GM23338 (cell line): ENCODE results near the gene LRTM1. TPM values are rescaled to one million over a fixed set of nuclear protein-coding genes. Genes with fewer than 3 reads are reported as not detected.

Experiments used
- ATAC-seq: fragments of 200-7000 bp; cut with Tn5 transposase; 3 replicates; pipeline ENCODE4 v1.9.1; 2020
- DNase-seq: peaks from one replicate; pipeline ENCODE4 v3.0.0-alpha.2; 2015; ENCODE audit warnings: low spot score
- H2AFZ ChIP-seq: fragments of 200-600 bp; sonication (generic); 2 replicates; pipeline ENCODE4 v1.8.0; 2016; ENCODE audit warnings: antibody characterized with exemption, mild to moderate bottlenecking, moderate library complexity
- H3F3A ChIP-seq: fragments of 200-600 bp; sonication (generic); replicated peaks from 2 replicates; pipeline ENCODE4 v1.8.0; 2017; ENCODE audit warnings: antibody characterized with exemption, mixed run types, low read depth
- H3K27ac ChIP-seq: fragments of 200-600 bp; sonication (generic); 2 replicates; pipeline ENCODE4 v1.6.1; 2016; ENCODE audit warnings: low read depth
- H3K27me3 ChIP-seq: fragments of 200-600 bp; sonication (generic); 2 replicates; pipeline ENCODE4 v1.8.0; 2016; ENCODE audit warnings: mild to moderate bottlenecking, mixed run types, moderate library complexity; ENCODE audit not compliant: insufficient read depth
- H3K36me3 ChIP-seq: fragments of 200-600 bp; sonication (generic); 2 replicates; pipeline ENCODE4 v1.8.0; 2016; ENCODE audit warnings: mild to moderate bottlenecking; ENCODE audit not compliant: insufficient read depth
- H3K4me1 ChIP-seq: fragments of 200-600 bp; sonication (generic); 2 replicates; pipeline ENCODE4 v1.8.0; 2016; ENCODE audit warnings: mild to moderate bottlenecking, moderate library complexity; ENCODE audit not compliant: insufficient read depth
- H3K4me2 ChIP-seq: fragments of 200-600 bp; sonication (generic); 2 replicates; pipeline ENCODE4 v1.7.1; 2017; ENCODE audit warnings: mixed run types
- H3K4me3 ChIP-seq: fragments of 200-600 bp; sonication (generic); 2 replicates; pipeline ENCODE4 v1.6.1; 2016; ENCODE audit warnings: mixed run types
- H3K79me2 ChIP-seq: fragments of 200-600 bp; sonication (generic); replicated peaks from 2 replicates; pipeline ENCODE4 v1.8.0; 2017; ENCODE audit warnings: mild to moderate bottlenecking; ENCODE audit not compliant: insufficient read depth
- H3K9me2 ChIP-seq: fragments of 200-600 bp; sonication (generic); 2 replicates; pipeline ENCODE4 v1.8.0; 2017; ENCODE audit not compliant: insufficient read depth
- H4K20me1 ChIP-seq: fragments of 200-600 bp; sonication (generic); replicated peaks from 2 replicates; pipeline ENCODE4 v1.8.0; 2017; ENCODE audit warnings: mild to moderate bottlenecking; ENCODE audit not compliant: insufficient read depth
- H3K27ac Mint-ChIP-seq: 2 replicates; pipeline ENCODE4 v1.8.0; 2020; ENCODE audit warnings: inconsistent platforms, mild to moderate bottlenecking, moderate library complexity, mixed read lengths
- H3K27me3 Mint-ChIP-seq: 3 replicates; pipeline ENCODE4 v1.8.0; 2022; ENCODE audit warnings: low read depth, mild to moderate bottlenecking, moderate library complexity, mixed read lengths, inconsistent platforms; ENCODE audit not compliant: insufficient read depth, poor library complexity
- H3K36me3 Mint-ChIP-seq: 3 replicates; pipeline ENCODE4 v1.8.0; 2021; ENCODE audit warnings: low read depth, mild to moderate bottlenecking, inconsistent platforms, moderate library complexity, mixed read lengths
- H3K4me1 Mint-ChIP-seq: 3 replicates; pipeline ENCODE4 v1.8.0; 2020; ENCODE audit warnings: mild to moderate bottlenecking, inconsistent platforms, mixed read lengths
- H3K4me3 Mint-ChIP-seq: 3 replicates; pipeline ENCODE4 v1.8.0; 2021; ENCODE audit warnings: moderate library complexity, mild to moderate bottlenecking, inconsistent platforms, mixed read lengths
- H3K9me3 Mint-ChIP-seq: 3 replicates; pipeline ENCODE4 v1.8.0; 2020; ENCODE audit warnings: moderate library complexity, mild to moderate bottlenecking, inconsistent platforms, mixed read lengths
- CREB1 ChIP-seq: fragments of 250-450 bp; sonication (Bioruptor Pico); IDR thresholded peaks from 2 replicates; pipeline ENCODE4 v1.5.0; 2020; ENCODE audit warnings: low read depth, mild to moderate bottlenecking, moderate library complexity
- CTCF ChIP-seq, 2 experiments: fragments of 200-600 bp in 1 of 2; sonication (generic) in 1 of 2; conservative IDR thresholded peaks; 2 replicates each; pipeline versions ENCODE4 v1.5.1 to v1.6.1; 2016 to 2017; ENCODE audit warnings: antibody characterized with exemption in 2 of 2, low read depth in 2 of 2, mild to moderate bottlenecking in 2 of 2, moderate library complexity in 1 of 2
- EZH2 ChIP-seq: fragments of 200-600 bp; sonication (generic); IDR thresholded peaks from one replicate; pipeline ENCODE4 v1.8.0; 2017; ENCODE audit warnings: antibody characterized with exemption, mild to moderate bottlenecking, low read depth; ENCODE audit not compliant: unreplicated experiment
- EZH2phosphoT487 ChIP-seq: fragments of 200-600 bp; sonication (generic); IDR thresholded peaks from one replicate; pipeline ENCODE4 v1.8.1; 2018; ENCODE audit warnings: antibody characterized with exemption; ENCODE audit not compliant: unreplicated experiment
- JUNB ChIP-seq: IDR thresholded peaks from one replicate; pipeline ENCODE4 v1.6.1; 2016; ENCODE audit warnings: antibody characterized with exemption; ENCODE audit not compliant: unreplicated experiment
- NANOG ChIP-seq: IDR thresholded peaks from 2 replicates; pipeline ENCODE4 v1.6.1; 2016; ENCODE audit warnings: antibody characterized with exemption, borderline replicate concordance
- POLR2AphosphoS5 ChIP-seq: IDR thresholded peaks from 2 replicates; pipeline ENCODE4 v1.6.1; 2016; ENCODE audit warnings: antibody characterized with exemption, low read depth
- REST ChIP-seq: IDR thresholded peaks from one replicate; pipeline ENCODE4 v1.6.1; 2018; ENCODE audit warnings: antibody characterized with exemption; ENCODE audit not compliant: unreplicated experiment
- STAT1 ChIP-seq: IDR thresholded peaks from one replicate; pipeline ENCODE4 v1.6.1; 2016; ENCODE audit warnings: antibody characterized with exemption; ENCODE audit not compliant: unreplicated experiment
- ZNF114 ChIP-seq: fragments of 250-450 bp; sonication (Bioruptor Pico); IDR thresholded peaks from 2 replicates; pipeline ENCODE4 v1.5.0; 2020; ENCODE audit warnings: mild to moderate bottlenecking, moderate library complexity
- ZNF331 ChIP-seq: fragments of 250-450 bp; sonication (Bioruptor Pico); IDR thresholded peaks from 2 replicates; pipeline ENCODE4 v1.5.0; 2020; ENCODE audit warnings: low read depth, mild to moderate bottlenecking, moderate library complexity
- ZNF462 ChIP-seq: fragments of 250-450 bp; sonication (Bioruptor Pico); IDR thresholded peaks from 2 replicates; pipeline ENCODE4 v1.5.0; 2020; ENCODE audit warnings: mild to moderate bottlenecking, moderate library complexity
- polyA plus RNA-seq: library from polyadenylated mRNA; unstranded; fragments of >200 nt; fragmentation: Nextera tagmentation; extraction: Ambion mirVana; gene quantifications from 2 replicates; pipeline ENCODE4 v1.2.1, GENCODE V29; 2016
- total RNA-seq: library from RNA; depleted of rRNA; stranded (reverse); fragments of >200 nt; shearing (Covaris generic); gene quantifications from 2 replicates; pipeline ENCODE4 v1.2.3, GENCODE V29; 2014
- TF ChIP-seq, protein P1 (sequence below): IDR thresholded peaks from 2 replicates; pipeline ENCODE4 v1.6.1; 2016; ENCODE audit warnings: antibody characterized with exemption

The LRTM1 gene
- total and polyA plus RNA-seq, 2 experiments from 2014 or later, result 0.47 TPM; not detected in 1

DNA sequence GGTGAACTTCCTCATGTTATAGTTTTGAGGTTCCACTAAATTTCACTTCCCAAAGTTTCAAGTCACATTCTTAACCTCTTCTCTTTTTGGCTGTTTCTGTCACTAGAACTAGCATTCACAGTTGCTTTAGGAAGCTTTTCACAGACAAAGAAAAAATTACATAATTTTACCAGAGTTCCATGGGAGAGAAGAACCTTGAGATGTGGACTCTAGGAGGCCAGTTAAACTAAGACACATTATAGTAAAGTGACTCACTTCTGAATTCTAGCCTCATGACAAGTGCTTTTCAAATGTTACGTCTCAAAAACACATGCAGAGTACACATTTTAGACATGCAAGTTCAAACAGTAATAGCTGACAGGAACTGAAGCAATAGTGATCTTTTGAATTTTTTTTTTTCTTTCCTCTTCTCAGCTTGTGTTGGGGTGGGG is 39.9 kb upstream of the LRTM1 start (continued):
- TF ChIP-seq REST, result no peak
- no peak for TF ChIP-seq EZH2
- no peak for TF ChIP-seq ZNF114 (CRISPR knock-in tag)

DNA sequence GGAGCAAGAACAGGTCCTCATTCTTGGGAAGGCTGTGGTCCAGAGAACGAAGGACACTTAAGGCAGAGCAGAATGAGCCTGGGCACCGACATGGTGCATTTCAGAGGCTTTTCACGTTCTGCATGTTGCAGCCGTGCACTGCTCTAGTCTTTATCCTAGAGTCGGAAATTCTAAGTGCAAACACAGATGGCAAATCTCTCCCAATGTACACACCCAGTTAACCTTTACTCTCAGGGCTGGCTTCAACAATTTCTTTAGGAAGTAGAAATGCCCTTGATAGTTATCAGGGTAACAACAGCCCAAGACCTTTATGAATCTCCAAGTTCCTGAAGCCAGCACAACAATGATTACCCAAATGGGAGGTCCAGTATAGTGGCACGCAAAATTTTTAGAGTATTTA is 39.1 kb upstream of the LRTM1 start:
- Mint-ChIP-seq H3K4me1 (peaks cover 13% of the 10 kb centered on the region), H3K27ac (no peak overlapping the region)
- no peak for TF ChIP-seq CTCF (conservative IDR thresholded peaks at IDR 0.05; ENCODE audit: low read depth in 2 of 2)
- TF ChIP-seq ZNF462 (CRISPR knock-in tag), result no peak
- TF ChIP-seq EZH2phosphoT487, result no peak
- TF ChIP-seq POLR2AphosphoS5, result no peak
- no peak for TF ChIP-seq STAT1
- TF ChIP-seq NANOG, result no peak
- no peak for TF ChIP-seq ZNF114 (CRISPR knock-in tag)
- TF ChIP-seq CREB1 (CRISPR knock-in tag), result no peak
- no peak for TF ChIP-seq JUNB
- no peak for TF ChIP-seq ZNF331 (CRISPR knock-in tag)
- TF ChIP-seq, protein P1, sequence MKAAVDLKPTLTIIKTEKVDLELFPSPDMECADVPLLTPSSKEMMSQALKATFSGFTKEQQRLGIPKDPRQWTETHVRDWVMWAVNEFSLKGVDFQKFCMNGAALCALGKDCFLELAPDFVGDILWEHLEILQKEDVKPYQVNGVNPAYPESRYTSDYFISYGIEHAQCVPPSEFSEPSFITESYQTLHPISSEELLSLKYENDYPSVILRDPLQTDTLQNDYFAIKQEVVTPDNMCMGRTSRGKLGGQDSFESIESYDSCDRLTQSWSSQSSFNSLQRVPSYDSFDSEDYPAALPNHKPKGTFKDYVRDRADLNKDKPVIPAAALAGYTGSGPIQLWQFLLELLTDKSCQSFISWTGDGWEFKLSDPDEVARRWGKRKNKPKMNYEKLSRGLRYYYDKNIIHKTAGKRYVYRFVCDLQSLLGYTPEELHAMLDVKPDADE, result no peak
- TF ChIP-seq EZH2, result no peak

More for the DNA sequence above, 39.1 kb upstream of the LRTM1 start:
- Mint-ChIP-seq H3K27me3 (no peaks in the 10 kb centered on the region), H3K4me3 (no peak overlapping the region), H3K36me3 (no peaks in the 10 kb centered on the region), H3K9me3 (no peaks in the 10 kb centered on the region)
- H3F3A ChIP-seq, result no peaks in the 10 kb centered on the region
- no peak for ATAC-seq
- no peak overlapping the region for H2AFZ ChIP-seq
- no peak overlapping the region for H3K27ac ChIP-seq
- H3K27me3 ChIP-seq, result no peaks in the 10 kb centered on the region
- DNase-seq, result no peak
- H4K20me1 ChIP-seq, result 0 out of 2 replicates have a peak, but pooled peaks cover 2% of the 10 kb centered on the region
- H3K4me1 ChIP-seq, result peaks cover 5% of the 10 kb centered on the region; the same call in 1 of the 2 replicates
- H3K4me3 ChIP-seq, result no peak overlapping the region
- no peaks in the 10 kb centered on the region for H3K79me2 ChIP-seq
- H3K9me2 ChIP-seq, result no peaks in the 10 kb centered on the region
- no peak overlapping the region for H3K4me2 ChIP-seq
- H3K36me3 ChIP-seq, result no peaks in the 10 kb centered on the region
